Panc1 (cell line): ENCODE results near the gene ADCY1. TPM values are rescaled to one million over a fixed set of nuclear protein-coding genes. Genes with fewer than 3 reads are reported as not detected.

Source experiments
- ATAC-seq: fragments of 200-7000 bp; cut with Tn5 transposase; 2 replicates; pipeline ENCODE4 v1.9.1; 2020; ENCODE audit warnings: mild to moderate bottlenecking, moderate library complexity
- BruUV-seq: library from RNA; stranded (reverse); fragments of 400-500 nt; replicated peaks from 2 replicates; lab custom pipeline; 2021; lab: Mats Ljungman, UMichigan
- CTCF ChIA-PET: fragments of 300-600 bp; sonication (Branson Sonifier 250); formaldehyde crosslinking; loops from one replicate; lab custom pipeline; 2022; ENCODE audit warnings: antibody characterized with exemption; lab: Charles Lee
- POLR2A ChIA-PET: fragments of 300-600 bp; sonication (Branson Sonifier 250); formaldehyde crosslinking; loops from one replicate; lab custom pipeline; 2022; ENCODE audit warnings: antibody characterized with exemption; lab: Charles Lee
- DNase-seq: peaks from one replicate; pipeline ENCODE4 v3.0.0-alpha.2; 2010; ENCODE audit warnings: low read depth, low spot score
- H3K27ac ChIP-seq: 2 replicates; pipeline ENCODE4 v1.5.1; 2011; ENCODE audit warnings: mild to moderate bottlenecking, low read length, inconsistent platforms
- H3K27me3 ChIP-seq: fragments of 200-500 bp; sonication (Bioruptor generic); 2 replicates; pipeline ENCODE4 v1.6.0; 2014; ENCODE audit warnings: low read length, inconsistent platforms; ENCODE audit not compliant: control insufficient read depth, insufficient read depth
- H3K36me3 ChIP-seq: fragments of 200-500 bp; sonication (Bioruptor generic); 2 replicates; pipeline ENCODE4 v1.5.1; 2014; ENCODE audit warnings: inconsistent platforms, mild to moderate bottlenecking, low read length, moderate library complexity; ENCODE audit not compliant: control insufficient read depth, insufficient read depth
- H3K4me1 ChIP-seq: 2 replicates; pipeline ENCODE4 v1.5.1; 2011; ENCODE audit warnings: inconsistent platforms, mild to moderate bottlenecking, low read length, moderate library complexity; ENCODE audit not compliant: control insufficient read depth, insufficient read depth
- H3K4me3 ChIP-seq, 2 experiments: 2 replicates each; pipeline ENCODE4 v1.5.1; 2011 to 2012; ENCODE audit warnings: low read depth in 2 of 2, low read length in 2 of 2, mild to moderate bottlenecking in 2 of 2, inconsistent platforms in 1 of 2, moderate library complexity in 1 of 2
- H3K9me3 ChIP-seq: fragments of 200-500 bp; sonication (Bioruptor generic); 2 replicates; pipeline ENCODE4 v1.5.1; 2014; ENCODE audit warnings: low read depth, mild to moderate bottlenecking, inconsistent platforms, low read length, moderate library complexity; ENCODE audit not compliant: control insufficient read depth, insufficient read depth
- CTCF ChIP-seq: fragments of 450-650 bp; IDR thresholded peaks from 2 replicates; pipeline ENCODE4 v1.5.1; 2017; ENCODE audit warnings: mild to moderate bottlenecking
- POLR2AphosphoS5 ChIP-seq: IDR thresholded peaks from 2 replicates; pipeline ENCODE4 v1.6.1; 2012; ENCODE audit warnings: mild to moderate bottlenecking, low read depth, low read length, moderate library complexity
- REST ChIP-seq, 2 experiments: IDR thresholded peaks; 2 replicates each; pipeline ENCODE4 v1.6.1; 2011 to 2012; ENCODE audit warnings: low read depth in 2 of 2, control low read depth in 1 of 2, low read length in 1 of 2, mild to moderate bottlenecking in 1 of 2, moderate library complexity in 1 of 2; ENCODE audit not compliant: insufficient read depth in 1 of 2
- SIN3A ChIP-seq: IDR thresholded peaks from 2 replicates; pipeline ENCODE4 v1.6.1; 2012; ENCODE audit warnings: low read depth, mild to moderate bottlenecking, low read length, moderate library complexity, borderline replicate concordance; ENCODE audit not compliant: insufficient read depth
- TCF7L2 ChIP-seq: IDR thresholded peaks from 2 replicates; pipeline ENCODE4 v1.6.1; 2011; ENCODE audit warnings: mild to moderate bottlenecking, low read depth, low read length, inconsistent platforms
- in situ Hi-C: cut with HindIII; loops from 2 replicates; pipeline ENCODE4 v1.10.0; 2016; ENCODE audit warnings: low sequenced_read_pairs, low pct_unique_long_range_greater_than_20kb
- intact Hi-C: fragments of 100-400 bp; cut with micrococcal nuclease; formaldehyde crosslinking; loops from one replicate; pipeline ENCODE4 v1.10.0; 2022; ENCODE audit not compliant: unreplicated experiment
- total RNA-seq: library from RNA; stranded (reverse); gene quantifications from one replicate; pipeline ENCODE4 v1.2.1, GENCODE V29; 2021; ENCODE audit not compliant: unreplicated experiment

Gene ADCY1
- total RNA-seq, 1 experiment from 2014 or later = 2.1 TPM

GRCh38 chr7:45663965-45664633 is 89.9 kb downstream of the ADCY1 start:
- no peak for DNase-seq
- H3K4me3 ChIP-seq = no peak overlapping the region
- ATAC-seq = no peak
- H3K9me3 ChIP-seq = no peaks in the 10 kb centered on the region
- no peak overlapping the region for H3K27ac ChIP-seq
- H3K27me3 ChIP-seq = no peaks in the 10 kb centered on the region
- CTCF ChIA-PET = interaction anchor here (0.6 to 1.9 kb wide), 5 partner anchors 9 to 1028 kb away, joined by 3 to 8 read pairs (median 3); no protein-coding TSS in a partner anchor
- H3K36me3 ChIP-seq = no peaks in the 10 kb centered on the region
- in situ Hi-C loops = no loop called here
- no TSS peak for BruUV-seq
- intact Hi-C loops = loop anchor here (2.0 kb wide), 1 partner anchor 191 kb away; no protein-coding TSS in a partner anchor
- no peaks in the 10 kb centered on the region for H3K4me1 ChIP-seq
- TF ChIP-seq TCF7L2 (no peak), CTCF (no peak), REST (IDR thresholded peaks at IDR 0.05; ENCODE audit: insufficient read depth in 1 of 2, low read depth in 2 of 2, low read length in 1 of 2) (no peak), POLR2AphosphoS5 (no peak), SIN3A (no peak)
- POLR2A ChIA-PET = no interaction called here

DNA sequence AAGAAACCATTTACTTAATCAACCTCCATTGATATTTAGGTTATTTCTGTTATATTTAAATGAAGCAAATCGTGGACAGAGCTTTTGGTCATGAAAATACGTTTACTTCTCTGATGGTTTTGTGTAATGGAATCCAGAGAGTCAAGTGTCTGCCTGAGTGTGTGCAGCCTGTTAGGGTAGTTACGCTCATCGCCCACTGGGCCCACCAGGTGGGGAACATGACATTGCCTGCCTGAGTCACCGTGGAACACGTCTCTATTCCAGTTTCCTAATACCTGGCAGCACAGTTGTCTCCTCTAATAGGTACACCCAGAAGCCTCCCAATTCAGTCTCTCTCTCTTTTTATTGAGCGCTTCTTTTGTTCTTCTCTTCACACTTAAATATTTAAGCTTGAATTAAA is 91.0 kb downstream of the ADCY1 start:
- POLR2A ChIA-PET = no interaction called here
- no TSS peak for BruUV-seq
- H3K27ac ChIP-seq = no peak overlapping the region
- ATAC-seq (no peak), DNase-seq (no peak)
- H3K4me1 ChIP-seq = no peaks in the 10 kb centered on the region
- in situ Hi-C loops = no loop called here
- no peak overlapping the region for H3K4me3 ChIP-seq
- CTCF ChIA-PET = interaction anchor here (1.2 kb wide), 1 partner anchor 149 kb away, joined by 3 read pairs; no protein-coding TSS in a partner anchor
- no peak for TF ChIP-seq TCF7L2
- TF ChIP-seq REST (IDR thresholded peaks at IDR 0.05; ENCODE audit: insufficient read depth in 1 of 2, low read depth in 2 of 2, low read length in 1 of 2) = no peak
- no peak for TF ChIP-seq CTCF
- TF ChIP-seq SIN3A = no peak
- TF ChIP-seq POLR2AphosphoS5 = no peak
- H3K27me3 ChIP-seq = peaks cover 2% of the 10 kb centered on the region; the same call in 1 of the 2 replicates
- H3K9me3 ChIP-seq = no peaks in the 10 kb centered on the region
- intact Hi-C loops = no loop called here
- no peaks in the 10 kb centered on the region for H3K36me3 ChIP-seq
